Glutamatergic neuron (in vitro differentiated cells): ENCODE measurements around the gene GAL3ST3. TPM values are rescaled to one million over a fixed set of nuclear protein-coding genes. Genes with fewer than 3 reads are reported as not detected.
A peak's percentile ranks its signal among the peaks of the same experiment; 100 is the strongest.

Experiments used
- DNase-seq: peaks from one replicate; pipeline ENCODE4 v3.0.0; 2022
- H3K27ac Mint-ChIP-seq: one replicate; pipeline ENCODE4 v1.8.0; 2020; ENCODE audit warnings: mild to moderate bottlenecking, mixed read lengths, inconsistent platforms; ENCODE audit not compliant: unreplicated experiment
- H3K27me3 Mint-ChIP-seq: one replicate; pipeline ENCODE4 v1.8.0; 2020; ENCODE audit warnings: mild to moderate bottlenecking, moderate library complexity, mixed read lengths, inconsistent platforms; ENCODE audit not compliant: unreplicated experiment
- H3K36me3 Mint-ChIP-seq: one replicate; pipeline ENCODE4 v1.8.0; 2020; ENCODE audit warnings: mild to moderate bottlenecking, mixed read lengths, inconsistent platforms; ENCODE audit not compliant: unreplicated experiment
- H3K4me1 Mint-ChIP-seq: one replicate; pipeline ENCODE4 v1.8.0; 2020; ENCODE audit warnings: mild to moderate bottlenecking, low read depth, mixed read lengths, inconsistent platforms; ENCODE audit not compliant: unreplicated experiment
- H3K4me3 Mint-ChIP-seq: one replicate; pipeline ENCODE4 v1.8.0; 2020; ENCODE audit warnings: mild to moderate bottlenecking, mixed read lengths, inconsistent platforms; ENCODE audit not compliant: unreplicated experiment
- H3K9me3 Mint-ChIP-seq: one replicate; pipeline ENCODE4 v1.8.0; 2020; ENCODE audit warnings: mild to moderate bottlenecking, moderate library complexity, mixed read lengths, inconsistent platforms; ENCODE audit not compliant: unreplicated experiment
- total RNA-seq: library from RNA; stranded (reverse); fragmentation: NEBNext Ultra II Directional; extraction: Animal tissue kit (Norgen Biotek cat#: 25700); gene quantifications from one replicate; pipeline ENCODE4 v1.2.1, GENCODE V29; 2021; ENCODE audit not compliant: unreplicated experiment
- TF ChIP-seq, protein P1 (sequence below): fragments of 200-600 bp; sonication (generic); IDR thresholded peaks from one replicate; pipeline ENCODE4 v1.5.0; 2021; ENCODE audit not compliant: partially characterized antibody, unreplicated experiment

Gene GAL3ST3
- total RNA-seq, 1 donor from 2014 or later: 2.4 TPM

DNA sequence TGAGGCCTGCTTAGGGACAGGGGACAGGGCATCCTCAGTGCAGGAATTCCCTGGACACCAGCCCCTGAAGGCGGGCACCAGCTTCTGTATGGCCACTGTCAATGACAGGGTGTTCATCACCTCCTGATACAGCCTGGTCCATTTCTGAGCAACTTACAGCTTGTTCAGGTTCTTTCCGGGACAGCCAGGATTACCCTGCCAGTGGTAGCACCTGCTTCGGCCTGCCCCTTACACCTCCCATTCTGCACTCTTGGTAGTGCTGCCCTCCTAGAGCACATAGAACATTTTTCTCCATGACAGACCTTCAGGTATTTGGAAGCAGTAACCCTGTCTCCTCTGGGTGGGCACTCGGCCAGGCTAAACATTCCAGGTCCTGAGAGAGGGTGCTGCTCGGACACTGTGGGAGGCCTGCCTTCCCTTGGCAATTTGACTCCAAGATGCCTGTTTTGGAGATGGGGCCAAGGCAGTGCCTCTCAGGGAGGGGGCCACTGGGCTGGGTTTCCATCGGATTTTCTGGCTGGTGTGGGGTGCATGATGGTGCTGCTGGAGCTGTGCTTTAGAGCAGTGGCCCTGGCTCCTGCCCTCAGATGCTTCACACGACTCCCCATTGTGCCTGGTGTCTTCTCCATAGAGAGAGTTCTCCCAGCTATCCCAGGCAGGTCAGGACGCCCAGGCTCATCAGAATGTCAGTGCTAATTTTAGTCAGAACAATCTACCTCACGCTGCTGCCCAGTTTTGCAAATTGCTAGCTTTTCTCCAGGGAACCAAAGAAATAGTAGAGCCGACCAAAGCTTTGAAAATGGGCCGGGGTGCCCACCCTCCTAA lies 1.2 kb downstream of the GAL3ST3 start:
- TF ChIP-seq, protein P1, sequence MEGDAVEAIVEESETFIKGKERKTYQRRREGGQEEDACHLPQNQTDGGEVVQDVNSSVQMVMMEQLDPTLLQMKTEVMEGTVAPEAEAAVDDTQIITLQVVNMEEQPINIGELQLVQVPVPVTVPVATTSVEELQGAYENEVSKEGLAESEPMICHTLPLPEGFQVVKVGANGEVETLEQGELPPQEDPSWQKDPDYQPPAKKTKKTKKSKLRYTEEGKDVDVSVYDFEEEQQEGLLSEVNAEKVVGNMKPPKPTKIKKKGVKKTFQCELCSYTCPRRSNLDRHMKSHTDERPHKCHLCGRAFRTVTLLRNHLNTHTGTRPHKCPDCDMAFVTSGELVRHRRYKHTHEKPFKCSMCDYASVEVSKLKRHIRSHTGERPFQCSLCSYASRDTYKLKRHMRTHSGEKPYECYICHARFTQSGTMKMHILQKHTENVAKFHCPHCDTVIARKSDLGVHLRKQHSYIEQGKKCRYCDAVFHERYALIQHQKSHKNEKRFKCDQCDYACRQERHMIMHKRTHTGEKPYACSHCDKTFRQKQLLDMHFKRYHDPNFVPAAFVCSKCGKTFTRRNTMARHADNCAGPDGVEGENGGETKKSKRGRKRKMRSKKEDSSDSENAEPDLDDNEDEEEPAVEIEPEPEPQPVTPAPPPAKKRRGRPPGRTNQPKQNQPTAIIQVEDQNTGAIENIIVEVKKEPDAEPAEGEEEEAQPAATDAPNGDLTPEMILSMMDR: no peak
- Mint-ChIP-seq H3K4me1 (peaks cover 17% of the 10 kb centered on the region), H3K9me3 (peaks cover 5% of the 10 kb centered on the region), H3K36me3 (no peaks in the 10 kb centered on the region), H3K27ac (no peak overlapping the region), H3K4me3 (peak overlapping the region; percentile 68), H3K27me3 (peaks cover 8% of the 10 kb centered on the region)
- DNase-seq: no peak

DNA sequence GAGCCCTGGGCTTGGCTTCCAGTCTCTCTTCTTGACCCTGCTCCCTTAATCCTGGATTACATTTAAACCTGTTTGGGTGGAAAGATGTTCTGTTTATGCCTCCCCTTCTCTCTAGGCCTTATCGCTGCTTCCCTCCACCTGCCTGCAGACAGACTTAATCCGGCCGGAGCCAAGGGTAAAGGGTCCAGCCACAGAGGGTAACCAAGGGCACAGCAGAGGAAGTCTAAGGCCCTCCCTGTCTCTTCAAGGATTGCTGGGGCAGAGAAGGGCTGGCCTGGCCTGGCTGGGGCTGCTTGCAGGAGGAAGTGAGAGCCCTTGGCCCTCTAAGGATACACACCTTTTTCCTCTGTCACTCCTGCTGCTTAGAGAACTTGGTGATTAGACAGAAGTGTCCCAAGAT lies 2.1 kb downstream of the GAL3ST3 start:
- Mint-ChIP-seq H3K27ac (no peak overlapping the region), H3K4me1 (peaks cover 16% of the 10 kb centered on the region), H3K4me3 (no peak overlapping the region), H3K27me3 (peaks cover 7% of the 10 kb centered on the region), H3K9me3 (peaks cover 4% of the 10 kb centered on the region), H3K36me3 (no peaks in the 10 kb centered on the region)
- TF ChIP-seq, protein P1: no peak
- DNase-seq: no peak

DNA sequence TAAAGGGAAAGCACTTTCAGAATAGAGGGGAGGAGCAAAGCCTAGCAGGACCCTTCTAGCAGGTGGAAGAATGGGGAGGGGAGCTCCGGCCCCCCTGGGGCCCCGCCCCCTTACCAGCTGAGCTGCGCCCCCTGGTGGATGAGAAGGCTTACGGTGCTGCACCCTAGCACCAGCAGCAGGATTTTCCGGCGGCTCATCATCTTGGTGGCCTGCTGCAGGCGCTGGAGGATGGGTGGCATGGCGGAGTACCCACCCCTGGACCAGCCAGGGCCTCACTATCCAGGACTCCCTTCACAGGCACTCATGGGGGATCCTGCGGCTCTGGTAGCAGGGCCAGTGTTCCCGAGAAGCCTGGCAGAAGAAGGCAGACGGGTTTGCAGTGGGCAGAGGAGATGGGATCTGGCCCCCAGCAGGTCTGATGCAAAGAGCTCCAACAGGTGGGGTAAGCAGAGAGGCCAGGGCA lies 3.8 kb downstream of the GAL3ST3 start:
- H3K27ac Mint-ChIP-seq: no peak overlapping the region

DNA sequence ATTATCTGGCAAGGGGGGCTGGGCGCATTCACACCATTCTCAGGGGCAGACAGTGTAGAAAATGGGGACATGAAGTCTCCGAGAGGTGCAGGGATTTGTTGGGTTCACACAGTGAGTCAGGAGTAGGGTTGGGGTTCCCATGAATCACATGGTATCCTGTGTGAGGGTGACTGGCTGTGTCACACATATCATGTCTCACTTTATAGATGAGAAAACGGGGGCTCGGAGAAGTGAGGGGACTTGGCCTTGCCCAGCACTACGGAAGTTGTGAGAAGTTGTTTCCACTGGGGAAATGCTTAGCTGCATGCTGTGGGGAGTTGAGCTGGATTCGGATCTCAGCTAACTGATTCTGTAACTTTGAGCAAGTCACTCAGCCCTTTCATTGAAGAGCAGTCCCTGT lies 4.2 kb downstream of the GAL3ST3 start:
- Mint-ChIP-seq H3K4me3 (no peak overlapping the region), H3K27ac (no peak overlapping the region), H3K27me3 (peaks cover 5% of the 10 kb centered on the region), H3K4me1 (peaks cover 5% of the 10 kb centered on the region), H3K36me3 (no peaks in the 10 kb centered on the region), H3K9me3 (peaks cover 2% of the 10 kb centered on the region)
- DNase-seq: no peak
- TF ChIP-seq, protein P1: no peak

More for the DNA sequence above, 3.8 kb downstream of the GAL3ST3 start:
- peak; percentile 88 for DNase-seq
- Mint-ChIP-seq H3K36me3 (no peaks in the 10 kb centered on the region), H3K9me3 (peaks cover 2% of the 10 kb centered on the region), H3K4me3 (no peak overlapping the region), H3K27me3 (peaks cover 5% of the 10 kb centered on the region), H3K4me1 (peaks cover 7% of the 10 kb centered on the region)
- TF ChIP-seq, protein P1: peak; percentile 96
